Panc1 (cell line): ENCODE measurements around the gene CRADD. TPM values are rescaled to one million over a fixed set of nuclear protein-coding genes. Genes with fewer than 3 reads are reported as not detected.
A peak's percentile ranks its signal among the peaks of the same experiment; 100 is the strongest.

Experiments used
- ATAC-seq: fragments of 200-7000 bp; cut with Tn5 transposase; 2 replicates; pipeline ENCODE4 v1.9.1; 2020; ENCODE audit warnings: mild to moderate bottlenecking, moderate library complexity
- BruUV-seq: library from RNA; stranded (reverse); fragments of 400-500 nt; replicated peaks from 2 replicates; lab custom pipeline; 2021; lab: Mats Ljungman, UMichigan
- CTCF ChIA-PET: fragments of 300-600 bp; sonication (Branson Sonifier 250); formaldehyde crosslinking; loops from one replicate; lab custom pipeline; 2022; ENCODE audit warnings: antibody characterized with exemption; lab: Charles Lee
- POLR2A ChIA-PET: fragments of 300-600 bp; sonication (Branson Sonifier 250); formaldehyde crosslinking; loops from one replicate; lab custom pipeline; 2022; ENCODE audit warnings: antibody characterized with exemption; lab: Charles Lee
- DNase-seq: peaks from one replicate; pipeline ENCODE4 v3.0.0-alpha.2; 2010; ENCODE audit warnings: low read depth, low spot score
- H3K27ac ChIP-seq: 2 replicates; pipeline ENCODE4 v1.5.1; 2011; ENCODE audit warnings: mild to moderate bottlenecking, low read length, inconsistent platforms
- H3K27me3 ChIP-seq: fragments of 200-500 bp; sonication (Bioruptor generic); 2 replicates; pipeline ENCODE4 v1.6.0; 2014; ENCODE audit warnings: low read length, inconsistent platforms; ENCODE audit not compliant: control insufficient read depth, insufficient read depth
- H3K36me3 ChIP-seq: fragments of 200-500 bp; sonication (Bioruptor generic); 2 replicates; pipeline ENCODE4 v1.5.1; 2014; ENCODE audit warnings: inconsistent platforms, mild to moderate bottlenecking, low read length, moderate library complexity; ENCODE audit not compliant: control insufficient read depth, insufficient read depth
- H3K4me1 ChIP-seq: 2 replicates; pipeline ENCODE4 v1.5.1; 2011; ENCODE audit warnings: inconsistent platforms, mild to moderate bottlenecking, low read length, moderate library complexity; ENCODE audit not compliant: control insufficient read depth, insufficient read depth
- H3K4me3 ChIP-seq, 2 experiments: 2 replicates each; pipeline ENCODE4 v1.5.1; 2011 to 2012; ENCODE audit warnings: low read depth in 2 of 2, low read length in 2 of 2, mild to moderate bottlenecking in 2 of 2, inconsistent platforms in 1 of 2, moderate library complexity in 1 of 2
- H3K9me3 ChIP-seq: fragments of 200-500 bp; sonication (Bioruptor generic); 2 replicates; pipeline ENCODE4 v1.5.1; 2014; ENCODE audit warnings: low read depth, mild to moderate bottlenecking, inconsistent platforms, low read length, moderate library complexity; ENCODE audit not compliant: control insufficient read depth, insufficient read depth
- POLR2AphosphoS5 ChIP-seq: IDR thresholded peaks from 2 replicates; pipeline ENCODE4 v1.6.1; 2012; ENCODE audit warnings: mild to moderate bottlenecking, low read depth, low read length, moderate library complexity
- SIN3A ChIP-seq: IDR thresholded peaks from 2 replicates; pipeline ENCODE4 v1.6.1; 2012; ENCODE audit warnings: low read depth, mild to moderate bottlenecking, low read length, moderate library complexity, borderline replicate concordance; ENCODE audit not compliant: insufficient read depth
- TCF7L2 ChIP-seq: IDR thresholded peaks from 2 replicates; pipeline ENCODE4 v1.6.1; 2011; ENCODE audit warnings: mild to moderate bottlenecking, low read depth, low read length, inconsistent platforms
- in situ Hi-C: cut with HindIII; loops from 2 replicates; pipeline ENCODE4 v1.10.0; 2016; ENCODE audit warnings: low sequenced_read_pairs, low pct_unique_long_range_greater_than_20kb
- intact Hi-C: fragments of 100-400 bp; cut with micrococcal nuclease; formaldehyde crosslinking; loops from one replicate; pipeline ENCODE4 v1.10.0; 2022; ENCODE audit not compliant: unreplicated experiment
- total RNA-seq: library from RNA; stranded (reverse); gene quantifications from one replicate; pipeline ENCODE4 v1.2.1, GENCODE V29; 2021; ENCODE audit not compliant: unreplicated experiment
- TF ChIP-seq, protein P1 (sequence below), 2 experiments: IDR thresholded peaks; 2 replicates each; pipeline ENCODE4 v1.6.1; 2011 to 2012; ENCODE audit warnings: low read depth in 2 of 2, control low read depth in 1 of 2, low read length in 1 of 2, mild to moderate bottlenecking in 1 of 2, moderate library complexity in 1 of 2; ENCODE audit not compliant: insufficient read depth in 1 of 2
- TF ChIP-seq, protein P2 (sequence below): fragments of 450-650 bp; IDR thresholded peaks from 2 replicates; pipeline ENCODE4 v1.5.1; 2017; ENCODE audit warnings: mild to moderate bottlenecking

CRADD gene
- total RNA-seq, 1 experiment from 2014 or later = 7.0 TPM

DNA sequence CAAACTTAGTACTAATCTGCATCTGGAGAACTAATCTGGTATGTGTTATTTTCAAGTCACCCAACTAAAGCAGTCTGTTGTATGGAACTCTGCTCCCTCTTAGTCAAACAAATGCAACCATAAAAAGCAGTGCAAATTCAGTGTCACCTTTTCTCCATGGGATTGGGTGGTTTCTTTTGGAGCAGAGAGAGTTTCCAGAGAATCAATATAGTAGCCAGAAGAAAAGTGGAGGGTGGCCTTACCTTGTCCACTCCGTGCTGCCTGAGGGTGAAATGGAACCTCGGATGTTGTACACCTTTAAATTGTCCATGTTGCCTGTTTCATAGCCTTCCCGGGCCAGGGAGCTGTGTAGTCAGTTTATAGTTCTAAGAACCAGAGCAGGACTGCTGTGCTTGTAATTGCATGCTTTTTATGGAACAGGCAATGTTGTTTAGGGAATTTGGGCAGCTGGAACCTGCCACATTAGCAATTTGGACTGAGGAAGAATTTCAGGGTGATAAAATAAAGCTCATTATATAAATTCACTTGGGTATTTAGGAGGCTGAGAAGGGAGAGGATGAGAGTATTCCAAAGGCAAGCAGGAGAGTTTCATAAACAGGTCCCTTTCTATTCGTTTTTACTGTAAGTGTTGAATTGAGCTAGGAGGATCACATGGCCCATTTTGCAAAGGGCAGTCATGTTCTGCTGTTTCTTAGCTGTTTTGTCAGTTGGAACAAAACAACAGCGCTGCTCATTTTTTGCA lies 60.5 kb downstream of the CRADD start:
- ATAC-seq (no peak), DNase-seq (no peak)
- H3K27ac ChIP-seq = 0 out of 2 replicates have a peak overlapping the region, but pooled peaks have one; percentile 9
- H3K4me1 ChIP-seq = peaks cover 11% of the 10 kb centered on the region
- CTCF ChIA-PET = no interaction called here
- POLR2A ChIA-PET = no interaction called here
- in situ Hi-C loops = no loop called here
- H3K4me3 ChIP-seq = no peak overlapping the region
- intact Hi-C loops = no loop called here
- BruUV-seq = no TSS peak
- H3K36me3 ChIP-seq = no peaks in the 10 kb centered on the region
- H3K9me3 ChIP-seq = no peaks in the 10 kb centered on the region
- TF ChIP-seq, protein P1, sequence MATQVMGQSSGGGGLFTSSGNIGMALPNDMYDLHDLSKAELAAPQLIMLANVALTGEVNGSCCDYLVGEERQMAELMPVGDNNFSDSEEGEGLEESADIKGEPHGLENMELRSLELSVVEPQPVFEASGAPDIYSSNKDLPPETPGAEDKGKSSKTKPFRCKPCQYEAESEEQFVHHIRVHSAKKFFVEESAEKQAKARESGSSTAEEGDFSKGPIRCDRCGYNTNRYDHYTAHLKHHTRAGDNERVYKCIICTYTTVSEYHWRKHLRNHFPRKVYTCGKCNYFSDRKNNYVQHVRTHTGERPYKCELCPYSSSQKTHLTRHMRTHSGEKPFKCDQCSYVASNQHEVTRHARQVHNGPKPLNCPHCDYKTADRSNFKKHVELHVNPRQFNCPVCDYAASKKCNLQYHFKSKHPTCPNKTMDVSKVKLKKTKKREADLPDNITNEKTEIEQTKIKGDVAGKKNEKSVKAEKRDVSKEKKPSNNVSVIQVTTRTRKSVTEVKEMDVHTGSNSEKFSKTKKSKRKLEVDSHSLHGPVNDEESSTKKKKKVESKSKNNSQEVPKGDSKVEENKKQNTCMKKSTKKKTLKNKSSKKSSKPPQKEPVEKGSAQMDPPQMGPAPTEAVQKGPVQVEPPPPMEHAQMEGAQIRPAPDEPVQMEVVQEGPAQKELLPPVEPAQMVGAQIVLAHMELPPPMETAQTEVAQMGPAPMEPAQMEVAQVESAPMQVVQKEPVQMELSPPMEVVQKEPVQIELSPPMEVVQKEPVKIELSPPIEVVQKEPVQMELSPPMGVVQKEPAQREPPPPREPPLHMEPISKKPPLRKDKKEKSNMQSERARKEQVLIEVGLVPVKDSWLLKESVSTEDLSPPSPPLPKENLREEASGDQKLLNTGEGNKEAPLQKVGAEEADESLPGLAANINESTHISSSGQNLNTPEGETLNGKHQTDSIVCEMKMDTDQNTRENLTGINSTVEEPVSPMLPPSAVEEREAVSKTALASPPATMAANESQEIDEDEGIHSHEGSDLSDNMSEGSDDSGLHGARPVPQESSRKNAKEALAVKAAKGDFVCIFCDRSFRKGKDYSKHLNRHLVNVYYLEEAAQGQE (IDR thresholded peaks at IDR 0.05; ENCODE audit: insufficient read depth in 1 of 2, low read depth in 2 of 2, low read length in 1 of 2) = no peak
- TF ChIP-seq POLR2AphosphoS5 (no peak), TCF7L2 (no peak), SIN3A (no peak)
- TF ChIP-seq, protein P2, sequence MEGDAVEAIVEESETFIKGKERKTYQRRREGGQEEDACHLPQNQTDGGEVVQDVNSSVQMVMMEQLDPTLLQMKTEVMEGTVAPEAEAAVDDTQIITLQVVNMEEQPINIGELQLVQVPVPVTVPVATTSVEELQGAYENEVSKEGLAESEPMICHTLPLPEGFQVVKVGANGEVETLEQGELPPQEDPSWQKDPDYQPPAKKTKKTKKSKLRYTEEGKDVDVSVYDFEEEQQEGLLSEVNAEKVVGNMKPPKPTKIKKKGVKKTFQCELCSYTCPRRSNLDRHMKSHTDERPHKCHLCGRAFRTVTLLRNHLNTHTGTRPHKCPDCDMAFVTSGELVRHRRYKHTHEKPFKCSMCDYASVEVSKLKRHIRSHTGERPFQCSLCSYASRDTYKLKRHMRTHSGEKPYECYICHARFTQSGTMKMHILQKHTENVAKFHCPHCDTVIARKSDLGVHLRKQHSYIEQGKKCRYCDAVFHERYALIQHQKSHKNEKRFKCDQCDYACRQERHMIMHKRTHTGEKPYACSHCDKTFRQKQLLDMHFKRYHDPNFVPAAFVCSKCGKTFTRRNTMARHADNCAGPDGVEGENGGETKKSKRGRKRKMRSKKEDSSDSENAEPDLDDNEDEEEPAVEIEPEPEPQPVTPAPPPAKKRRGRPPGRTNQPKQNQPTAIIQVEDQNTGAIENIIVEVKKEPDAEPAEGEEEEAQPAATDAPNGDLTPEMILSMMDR = no peak
- no peaks in the 10 kb centered on the region for H3K27me3 ChIP-seq

DNA sequence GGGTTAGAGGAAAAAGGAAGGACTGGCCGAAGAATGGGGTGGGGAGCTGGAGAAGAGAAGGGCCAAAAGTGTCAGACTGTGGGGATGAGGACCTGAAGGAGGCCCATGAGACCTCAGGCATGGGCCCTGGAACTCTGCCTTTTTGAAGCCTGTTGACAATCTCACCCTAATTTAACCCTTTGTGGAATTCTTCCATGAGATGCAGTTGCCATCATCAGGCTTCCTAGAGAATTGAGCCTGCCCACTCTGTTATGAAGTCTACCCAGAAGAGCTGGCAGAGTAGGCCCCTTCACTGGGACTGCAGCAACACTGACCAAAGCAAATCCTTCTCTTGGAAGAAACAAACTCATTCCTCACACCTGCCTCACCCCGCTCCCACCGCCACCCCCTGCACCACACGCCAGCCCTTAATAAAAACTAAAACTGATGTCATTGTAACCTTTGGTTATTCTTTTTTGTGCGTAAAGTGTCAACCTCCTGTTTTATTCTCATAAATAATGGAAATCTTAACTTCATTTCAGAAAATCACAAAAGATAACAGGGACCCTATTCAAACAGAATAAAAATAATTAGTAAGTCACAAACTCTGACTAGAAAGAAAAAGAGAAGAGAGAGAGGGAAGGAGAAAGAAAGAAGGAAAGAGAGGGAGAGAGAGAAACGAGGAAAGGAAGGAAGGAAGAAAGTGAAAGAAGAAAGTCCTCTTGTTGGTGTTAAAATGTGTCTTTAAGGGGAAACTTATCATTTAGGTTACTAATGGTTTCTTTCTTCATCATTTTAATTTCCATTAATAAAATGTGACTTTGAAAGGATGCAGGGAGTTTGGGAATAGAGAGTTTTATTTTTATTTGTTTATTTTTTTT lies 61.3 kb downstream of the CRADD start:
- Histone ChIP-seq H3K27me3 (no peaks in the 10 kb centered on the region), H3K4me3 (no peak overlapping the region), H3K36me3 (no peaks in the 10 kb centered on the region), H3K9me3 (no peaks in the 10 kb centered on the region), H3K27ac (no peak overlapping the region), H3K4me1 (peaks cover 11% of the 10 kb centered on the region)
- no peak for DNase-seq
- ChIA-PET CTCF (no interaction called here), POLR2A (no interaction called here)
- no TSS peak for BruUV-seq
- no peak for ATAC-seq
- in situ Hi-C loops (no loop called here), intact Hi-C loops (no loop called here)
- no peak for TF ChIP-seq SIN3A
- TF ChIP-seq, protein P1 (IDR thresholded peaks at IDR 0.05; ENCODE audit: insufficient read depth in 1 of 2, low read depth in 2 of 2, low read length in 1 of 2) = no peak
- no peak for TF ChIP-seq POLR2AphosphoS5
